HUES64 (cell line): ENCODE results near the gene CLDN4.

Experiments
- H3K27ac ChIP-seq: 2 replicates; pipeline ENCODE4 v1.7.0; 2013; ENCODE audit warnings: low read depth, low read length, inconsistent platforms
- H3K27me3 ChIP-seq: 2 replicates; pipeline ENCODE4 v1.6.1; 2013; ENCODE audit warnings: mild to moderate bottlenecking, low read length; ENCODE audit not compliant: insufficient read depth
- H3K36me3 ChIP-seq: 2 replicates; pipeline ENCODE4 v1.6.1; 2013; ENCODE audit warnings: mild to moderate bottlenecking, low read length; ENCODE audit not compliant: insufficient read depth
- H3K4me1 ChIP-seq: 2 replicates; pipeline ENCODE4 v1.6.1; 2013; ENCODE audit warnings: mild to moderate bottlenecking, low read length, moderate library complexity; ENCODE audit not compliant: insufficient read depth
- H3K4me3 ChIP-seq: 2 replicates; pipeline ENCODE4 v1.5.1; 2013; ENCODE audit warnings: mild to moderate bottlenecking, low read length, moderate library complexity
- H3K9ac ChIP-seq: 2 replicates; pipeline ENCODE4 v1.6.1; 2013; ENCODE audit warnings: mild to moderate bottlenecking, low read depth, low read length
- H3K9me3 ChIP-seq: 2 replicates; pipeline ENCODE4 v1.6.1; 2013; ENCODE audit warnings: low read depth, low read length; ENCODE audit not compliant: insufficient read depth
- WGBS: fragments of 150-250, 120-280 bp; methylation state at CpG from one replicate; pipeline ENCODE4 v1.1.7; 2013; ENCODE audit warnings: missing lambda C conversion rate; 5-methylcytosine and 5-hydroxymethylcytosine counted together

Gene CLDN4

GRCh38 chr7:73881352-73882046 lies 50.7 kb downstream of the CLDN4 start:
- Histone ChIP-seq H3K4me3 (no peak overlapping the region), H3K4me1 (no peaks in the 10 kb centered on the region), H3K9me3 (no peaks in the 10 kb centered on the region), H3K36me3 (no peaks in the 10 kb centered on the region), H3K9ac (no peak overlapping the region), H3K27ac (no peak overlapping the region), H3K27me3 (no peaks in the 10 kb centered on the region)
- 83% methylated on average over 4 of the region's 5 CpGs for WGBS

GRCh38 chr7:73882047-73882402 lies 51.2 kb downstream of the CLDN4 start:
- H3K9ac ChIP-seq: no peak overlapping the region
- no peak overlapping the region for H3K27ac ChIP-seq
- no peaks in the 10 kb centered on the region for H3K27me3 ChIP-seq
- H3K4me3 ChIP-seq: no peak overlapping the region
- H3K36me3 ChIP-seq: no peaks in the 10 kb centered on the region
- 90% methylated on average over 3 of the region's 3 CpGs for WGBS
- H3K4me1 ChIP-seq: no peaks in the 10 kb centered on the region
- H3K9me3 ChIP-seq: no peaks in the 10 kb centered on the region
